ENCODE results near the gene TOP1.

DNA sequence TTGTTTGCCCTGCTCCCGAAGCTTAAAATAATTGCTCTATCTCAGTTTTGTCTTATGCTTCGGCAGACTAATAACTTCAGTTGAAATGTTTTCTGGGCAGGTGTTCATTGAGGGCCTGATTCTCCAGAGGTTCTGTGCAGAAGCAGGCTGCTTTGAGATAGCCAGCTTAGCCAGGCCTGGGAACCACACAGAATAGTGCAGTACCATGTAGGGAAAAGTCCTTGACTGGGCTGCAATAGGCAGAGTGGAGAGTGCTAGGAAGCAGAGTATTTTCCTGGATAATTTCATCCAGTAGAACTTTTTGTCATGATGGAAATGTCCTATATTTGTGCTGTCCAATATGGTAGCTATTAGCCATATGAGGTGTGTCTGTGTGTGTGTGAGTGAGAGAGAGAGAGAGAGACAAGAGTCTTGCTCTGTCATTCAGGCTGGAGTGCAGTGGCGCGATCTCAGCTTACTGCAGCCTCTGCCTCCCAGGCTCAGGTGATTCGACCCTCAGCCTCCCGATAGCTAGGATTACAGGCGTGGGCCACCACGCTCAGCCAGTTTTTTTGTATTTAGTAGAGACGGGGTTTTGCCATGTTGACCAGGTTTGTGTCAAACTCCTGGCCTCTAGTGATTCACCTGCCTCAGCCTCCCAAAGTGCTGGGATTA, 15.9 kb downstream of the TOP1 start:
- TF ChIP-seq, protein P1, sequence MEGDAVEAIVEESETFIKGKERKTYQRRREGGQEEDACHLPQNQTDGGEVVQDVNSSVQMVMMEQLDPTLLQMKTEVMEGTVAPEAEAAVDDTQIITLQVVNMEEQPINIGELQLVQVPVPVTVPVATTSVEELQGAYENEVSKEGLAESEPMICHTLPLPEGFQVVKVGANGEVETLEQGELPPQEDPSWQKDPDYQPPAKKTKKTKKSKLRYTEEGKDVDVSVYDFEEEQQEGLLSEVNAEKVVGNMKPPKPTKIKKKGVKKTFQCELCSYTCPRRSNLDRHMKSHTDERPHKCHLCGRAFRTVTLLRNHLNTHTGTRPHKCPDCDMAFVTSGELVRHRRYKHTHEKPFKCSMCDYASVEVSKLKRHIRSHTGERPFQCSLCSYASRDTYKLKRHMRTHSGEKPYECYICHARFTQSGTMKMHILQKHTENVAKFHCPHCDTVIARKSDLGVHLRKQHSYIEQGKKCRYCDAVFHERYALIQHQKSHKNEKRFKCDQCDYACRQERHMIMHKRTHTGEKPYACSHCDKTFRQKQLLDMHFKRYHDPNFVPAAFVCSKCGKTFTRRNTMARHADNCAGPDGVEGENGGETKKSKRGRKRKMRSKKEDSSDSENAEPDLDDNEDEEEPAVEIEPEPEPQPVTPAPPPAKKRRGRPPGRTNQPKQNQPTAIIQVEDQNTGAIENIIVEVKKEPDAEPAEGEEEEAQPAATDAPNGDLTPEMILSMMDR (conservative IDR thresholded peaks at IDR 0.05; ENCODE audit: low read depth, low read length): no peak
- TF ChIP-seq EZH2 (IDR thresholded peaks at IDR 0.05; ENCODE audit: low read length, unreplicated experiment): no peak

All from PC-3 (cell line).